ENCODE results near the gene TANK.

Gene TANK

DNA sequence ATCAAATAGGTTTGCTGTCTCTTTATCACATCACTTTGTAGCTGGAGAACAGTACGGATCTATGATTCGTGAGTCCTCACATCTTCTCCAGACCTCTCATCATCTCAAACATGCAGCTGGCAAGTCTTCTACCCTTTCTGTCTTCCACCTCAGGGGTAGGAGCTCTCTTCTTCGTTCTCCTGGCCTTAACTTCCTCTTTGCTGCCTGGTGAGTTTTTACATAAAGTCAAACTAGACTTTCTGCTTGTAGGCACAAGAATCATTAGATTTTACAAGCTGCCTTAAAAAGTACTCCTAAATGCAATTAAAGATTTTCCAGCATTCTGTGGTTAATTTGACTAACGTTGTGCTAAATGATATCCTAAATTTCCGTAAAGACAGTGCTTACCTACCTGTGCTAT lies 43.7 kb upstream of the TANK start:
- no peak overlapping the region for H2AFZ ChIP-seq (ENCODE audit: low read depth, low read length, severe bottlenecking)
- H4K20me1 ChIP-seq (ENCODE audit: low read depth, low read length) = no peaks in the 10 kb centered on the region
- no peak overlapping the region for H3K9ac ChIP-seq (ENCODE audit: low read length)
- no peak for TF ChIP-seq EZH2phosphoT487 (conservative IDR thresholded peaks at IDR 0.05; ENCODE audit: low read length)
- TF ChIP-seq CTCF (IDR thresholded peaks at IDR 0.05; ENCODE audit: insufficient read depth, low read length, poor library complexity, severe bottlenecking) = no peak
- no peaks in the 10 kb centered on the region for H3K79me2 ChIP-seq (ENCODE audit: insufficient read depth, low read length)
- no peak overlapping the region for H3K4me3 ChIP-seq (ENCODE audit: insufficient read depth, low read length, poor library complexity, severe bottlenecking)
- H3K27ac ChIP-seq (ENCODE audit: low read depth, low read length) = no peak overlapping the region
- H3F3A ChIP-seq (ENCODE audit: insufficient read depth) = no peaks in the 10 kb centered on the region
- no peaks in the 10 kb centered on the region for H3K27me3 ChIP-seq (ENCODE audit: low read length)
- no peaks in the 10 kb centered on the region for H3K36me3 ChIP-seq (ENCODE audit: low read length)
- no peaks in the 10 kb centered on the region for H3K9me3 ChIP-seq (ENCODE audit: insufficient read depth, low read length)
- no peaks in the 10 kb centered on the region for H3K9me2 ChIP-seq (replicated peaks; ENCODE audit: insufficient read depth, low read length)
- H3K4me2 ChIP-seq (ENCODE audit: low read depth, low read length, poor library complexity, severe bottlenecking) = no peak overlapping the region

- H3K4me3 ChIP-seq (ENCODE audit: insufficient read depth, low read length, poor library complexity, severe bottlenecking) = no peak overlapping the region
- H3K27ac ChIP-seq (ENCODE audit: low read depth, low read length) = no peak overlapping the region
- H3K9me2 ChIP-seq (replicated peaks; ENCODE audit: insufficient read depth, low read length) = no peaks in the 10 kb centered on the region
- no peaks in the 10 kb centered on the region for H4K20me1 ChIP-seq (ENCODE audit: low read depth, low read length)
- no peaks in the 10 kb centered on the region for H3K36me3 ChIP-seq (ENCODE audit: low read length)
- H3K9me3 ChIP-seq (ENCODE audit: insufficient read depth, low read length) = no peaks in the 10 kb centered on the region
- no peak overlapping the region for H2AFZ ChIP-seq (ENCODE audit: low read depth, low read length, severe bottlenecking)
- no peaks in the 10 kb centered on the region for H3K27me3 ChIP-seq (ENCODE audit: low read length)
- no peak overlapping the region for H3K9ac ChIP-seq (ENCODE audit: low read length)
- TF ChIP-seq EZH2phosphoT487 (conservative IDR thresholded peaks at IDR 0.05; ENCODE audit: low read length) (no peak), CTCF (IDR thresholded peaks at IDR 0.05; ENCODE audit: insufficient read depth, low read length, poor library complexity, severe bottlenecking) (no peak)
- H3K79me2 ChIP-seq (ENCODE audit: insufficient read depth, low read length) = no peaks in the 10 kb centered on the region
- no peaks in the 10 kb centered on the region for H3F3A ChIP-seq (ENCODE audit: insufficient read depth)
- no peak overlapping the region for H3K4me2 ChIP-seq (ENCODE audit: low read depth, low read length, poor library complexity, severe bottlenecking)
Observed at GRCh38 chr2:161117506-161117905, 42.7 kb upstream of the TANK start.

- no peaks in the 10 kb centered on the region for H3K36me3 ChIP-seq (ENCODE audit: low read length)
Observed at GRCh38 chr2:161118722-161119121, 41.5 kb upstream of the TANK start.

More at GRCh38 chr2:161118722-161119121, 41.5 kb upstream of the TANK start:
- Histone ChIP-seq H3K9ac (ENCODE audit: low read length) (no peak overlapping the region), H3K9me3 (ENCODE audit: insufficient read depth, low read length) (no peaks in the 10 kb centered on the region), H3K79me2 (ENCODE audit: insufficient read depth, low read length) (no peaks in the 10 kb centered on the region), H3K27ac (ENCODE audit: low read depth, low read length) (no peak overlapping the region), H2AFZ (ENCODE audit: low read depth, low read length, severe bottlenecking) (no peak overlapping the region), H3K9me2 (replicated peaks; ENCODE audit: insufficient read depth, low read length) (no peaks in the 10 kb centered on the region), H3F3A (ENCODE audit: insufficient read depth) (no peaks in the 10 kb centered on the region), H3K27me3 (ENCODE audit: low read length) (no peaks in the 10 kb centered on the region), H3K4me3 (ENCODE audit: insufficient read depth, low read length, poor library complexity, severe bottlenecking) (no peak overlapping the region), H4K20me1 (ENCODE audit: low read depth, low read length) (no peaks in the 10 kb centered on the region), H3K4me2 (ENCODE audit: low read depth, low read length, poor library complexity, severe bottlenecking) (no peak overlapping the region)
- no peak for TF ChIP-seq CTCF (IDR thresholded peaks at IDR 0.05; ENCODE audit: insufficient read depth, low read length, poor library complexity, severe bottlenecking)
- no peak for TF ChIP-seq EZH2phosphoT487 (conservative IDR thresholded peaks at IDR 0.05; ENCODE audit: low read length)

All from SU-DHL-6 (cell line).